ENCODE results near the gene NUMB. TPM values are rescaled to one million over a fixed set of nuclear protein-coding genes. Genes with fewer than 3 reads are reported as not detected.

The NUMB gene
- total RNA-seq, 1 experiment from 2014 or later = 46.5 TPM

GRCh38 chr14:73369428-73369827 lies 88.9 kb downstream of the NUMB start:
- H3K79me1 ChIP-seq (ENCODE audit: insufficient read depth, low read depth, low read length, poor library complexity, severe bottlenecking) = peaks cover 3% of the 10 kb centered on the region
- H3K9ac ChIP-seq (ENCODE audit: extremely low read depth, insufficient read length, low read length) = no peak overlapping the region
- no peaks in the 10 kb centered on the region for H3K79me2 ChIP-seq (ENCODE audit: insufficient read depth, low read length)
- H3K27me3 ChIP-seq (ENCODE audit: insufficient read depth, low read length) = no peaks in the 10 kb centered on the region
- no peak overlapping the region for H2BK15ac ChIP-seq (ENCODE audit: low read depth, low read length)
- H2AK5ac ChIP-seq (ENCODE audit: insufficient read length, low read length) = no peak overlapping the region
- H3K23me2 ChIP-seq (ENCODE audit: insufficient read length, low read depth, low read length, poor library complexity, severe bottlenecking) = no peaks in the 10 kb centered on the region
- no peaks in the 10 kb centered on the region for H3K9me3 ChIP-seq (ENCODE audit: control insufficient read depth, low read depth, low read length)
- H3K56ac ChIP-seq (ENCODE audit: insufficient read length, low read depth, low read length) = no peak overlapping the region
- no peaks in the 10 kb centered on the region for H4K20me1 ChIP-seq (ENCODE audit: control insufficient read depth, insufficient read depth, insufficient read length)
- H3K18ac ChIP-seq (ENCODE audit: insufficient read length, low read depth, low read length) = no peak overlapping the region
- Mint-ChIP-seq H3K27ac (no peak overlapping the region), H3K9me3 (no peaks in the 10 kb centered on the region; a peak in 1 of 5 replicates), H3K27me3 (ENCODE audit: low read depth) (no peaks in the 10 kb centered on the region), H3K36me3 (ENCODE audit: insufficient read depth in 1 of 3, low read depth in 3 of 3) (peaks cover 0 to 3% (median 0%) of the 10 kb centered on the region in 3 experiments; a peak in 3 of 7 replicates), H3K4me3 (no peak overlapping the region), H3K4me1 (peaks cover 0 to 2% of the 10 kb centered on the region in 2 experiments; a peak in 1 of 4 replicates)
- H4K5ac ChIP-seq (ENCODE audit: insufficient read length, low read depth, low read length) = no peak overlapping the region
- H2BK5ac ChIP-seq (ENCODE audit: insufficient read length, low read length) = no peak overlapping the region
- DNase-seq = no peak
- no peak overlapping the region for H2BK20ac ChIP-seq (ENCODE audit: low read depth, low read length, poor library complexity, severe bottlenecking)
- no peak overlapping the region for H3T11ph ChIP-seq (ENCODE audit: low read length)
- no peak overlapping the region for H3K4me2 ChIP-seq (ENCODE audit: insufficient read depth, insufficient read length, low read length)
- H4K91ac ChIP-seq (ENCODE audit: insufficient read length, low read depth, low read length) = no peak overlapping the region
- H3K4me1 ChIP-seq (ENCODE audit: insufficient read depth, low read length) = no peaks in the 10 kb centered on the region; the same call in 1 of the 2 replicates
- no peak overlapping the region for H4K8ac ChIP-seq (replicated peaks; ENCODE audit: insufficient read length, low read depth, low read length)
- no peak overlapping the region for H2BK12ac ChIP-seq (ENCODE audit: insufficient read length, low read depth, low read length)
- no peak overlapping the region for H3K14ac ChIP-seq (ENCODE audit: insufficient read depth, low read length)
- no peak overlapping the region for H3K4ac ChIP-seq (ENCODE audit: low read depth, low read length)
- no peak overlapping the region for H3K23ac ChIP-seq (ENCODE audit: insufficient read length, low read depth, low read length)
- no peak overlapping the region for H2BK120ac ChIP-seq (ENCODE audit: low read depth, low read length, poor library complexity, severe bottlenecking)
- no peak overlapping the region for H2AFZ ChIP-seq (ENCODE audit: low read length)
- H3K27ac ChIP-seq (ENCODE audit: insufficient read length, low read depth, low read length) = no peak overlapping the region
- TF ChIP-seq, protein P1, sequence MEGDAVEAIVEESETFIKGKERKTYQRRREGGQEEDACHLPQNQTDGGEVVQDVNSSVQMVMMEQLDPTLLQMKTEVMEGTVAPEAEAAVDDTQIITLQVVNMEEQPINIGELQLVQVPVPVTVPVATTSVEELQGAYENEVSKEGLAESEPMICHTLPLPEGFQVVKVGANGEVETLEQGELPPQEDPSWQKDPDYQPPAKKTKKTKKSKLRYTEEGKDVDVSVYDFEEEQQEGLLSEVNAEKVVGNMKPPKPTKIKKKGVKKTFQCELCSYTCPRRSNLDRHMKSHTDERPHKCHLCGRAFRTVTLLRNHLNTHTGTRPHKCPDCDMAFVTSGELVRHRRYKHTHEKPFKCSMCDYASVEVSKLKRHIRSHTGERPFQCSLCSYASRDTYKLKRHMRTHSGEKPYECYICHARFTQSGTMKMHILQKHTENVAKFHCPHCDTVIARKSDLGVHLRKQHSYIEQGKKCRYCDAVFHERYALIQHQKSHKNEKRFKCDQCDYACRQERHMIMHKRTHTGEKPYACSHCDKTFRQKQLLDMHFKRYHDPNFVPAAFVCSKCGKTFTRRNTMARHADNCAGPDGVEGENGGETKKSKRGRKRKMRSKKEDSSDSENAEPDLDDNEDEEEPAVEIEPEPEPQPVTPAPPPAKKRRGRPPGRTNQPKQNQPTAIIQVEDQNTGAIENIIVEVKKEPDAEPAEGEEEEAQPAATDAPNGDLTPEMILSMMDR (conservative IDR thresholded peaks at IDR 0.05) = no peak
